GM18508 (cell line): Measurements from ENCODE around the gene MYMK.

ENCODE experiments used
- ATAC-seq: cut with Tn5 transposase; IDR thresholded peaks from one replicate; pipeline ENCODE4 v1.9.1; 2021; ENCODE audit warnings: moderate number of reproducible peaks; ENCODE audit not compliant: insufficient read depth, unreplicated experiment

MYMK gene

DNA sequence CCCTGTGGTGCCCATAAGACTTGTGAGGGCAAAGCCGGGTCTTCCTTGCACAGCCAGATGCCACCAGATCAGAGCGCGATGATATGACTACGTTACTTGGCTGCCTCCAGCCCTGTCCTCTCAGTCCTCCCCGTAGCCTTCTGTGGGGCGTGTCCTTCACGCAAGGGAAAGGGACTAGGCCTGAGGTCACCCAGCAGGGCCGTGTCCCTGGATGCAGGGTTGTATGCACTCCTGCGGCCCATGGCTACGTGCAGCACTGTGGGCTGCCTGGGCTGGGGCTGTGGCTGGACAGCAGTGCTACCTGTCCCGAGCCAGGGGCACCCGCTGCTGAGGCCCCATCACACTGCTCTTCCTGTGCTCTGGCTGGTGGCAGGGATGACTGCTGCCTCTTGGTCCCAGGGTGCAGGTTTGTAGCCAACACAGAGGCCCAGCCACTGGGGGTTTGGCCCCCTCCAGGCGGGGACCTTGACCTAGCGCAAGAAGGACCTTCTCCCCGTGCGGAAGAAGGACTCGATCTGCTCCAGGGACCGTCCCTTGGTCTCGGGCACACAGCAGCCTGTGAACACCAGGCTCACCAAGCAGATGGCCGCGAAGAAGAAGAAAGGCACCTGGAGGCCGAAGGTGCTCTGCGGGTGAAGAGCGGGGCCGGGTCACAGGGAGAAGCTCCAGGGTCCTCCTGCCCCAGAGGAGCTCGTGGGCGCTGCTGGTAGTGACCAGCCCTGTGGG, 53.0 kb downstream of the MYMK start:
- no peak for ATAC-seq

DNA sequence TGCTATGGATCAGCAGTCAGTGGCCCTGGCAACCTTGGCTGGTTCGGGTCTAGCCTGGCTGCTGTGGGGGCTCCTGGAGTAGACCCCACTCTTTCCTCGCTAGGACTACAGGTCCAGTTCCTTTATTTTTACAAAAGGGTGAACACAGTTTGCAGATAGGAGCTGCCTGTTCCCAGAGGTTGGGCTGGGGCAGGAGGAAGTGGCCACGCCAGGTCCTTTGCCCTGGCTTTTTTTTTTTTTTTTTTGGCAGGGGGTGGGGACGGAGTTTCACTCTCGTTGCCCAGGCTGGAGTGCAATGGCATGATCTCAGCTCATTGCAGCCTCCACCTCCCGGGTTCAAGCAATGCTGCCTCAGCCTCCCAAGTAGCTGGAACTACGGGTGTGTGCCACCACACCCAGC, 53.8 kb downstream of the MYMK start:
- no peak for ATAC-seq

DNA sequence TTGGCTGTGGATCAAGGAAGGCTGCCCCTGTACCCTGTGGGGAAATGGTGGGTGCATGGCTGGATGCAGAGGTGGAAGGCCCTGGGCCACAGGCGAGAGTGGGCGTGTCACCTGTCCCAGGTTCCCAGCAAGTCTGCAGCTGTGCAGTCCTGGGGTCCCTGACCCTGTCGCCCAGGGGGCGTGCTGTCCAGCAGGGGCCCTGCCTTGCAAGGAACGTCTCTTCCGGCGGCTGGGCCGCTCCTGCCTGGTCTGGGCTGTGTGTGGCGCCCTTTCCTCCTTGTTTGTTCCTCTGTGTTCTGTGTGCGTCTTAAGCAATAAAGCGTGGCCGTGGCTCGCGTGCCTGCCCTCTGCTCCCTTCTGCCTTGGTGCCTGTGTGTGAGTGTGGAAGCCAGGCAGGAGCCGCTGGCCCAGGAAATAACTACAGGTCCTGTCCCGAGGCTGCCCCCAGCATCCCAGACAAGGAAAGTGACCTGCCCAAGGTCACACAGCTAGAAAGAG, 54.3 kb downstream of the MYMK start:
- ATAC-seq, result no peak

DNA sequence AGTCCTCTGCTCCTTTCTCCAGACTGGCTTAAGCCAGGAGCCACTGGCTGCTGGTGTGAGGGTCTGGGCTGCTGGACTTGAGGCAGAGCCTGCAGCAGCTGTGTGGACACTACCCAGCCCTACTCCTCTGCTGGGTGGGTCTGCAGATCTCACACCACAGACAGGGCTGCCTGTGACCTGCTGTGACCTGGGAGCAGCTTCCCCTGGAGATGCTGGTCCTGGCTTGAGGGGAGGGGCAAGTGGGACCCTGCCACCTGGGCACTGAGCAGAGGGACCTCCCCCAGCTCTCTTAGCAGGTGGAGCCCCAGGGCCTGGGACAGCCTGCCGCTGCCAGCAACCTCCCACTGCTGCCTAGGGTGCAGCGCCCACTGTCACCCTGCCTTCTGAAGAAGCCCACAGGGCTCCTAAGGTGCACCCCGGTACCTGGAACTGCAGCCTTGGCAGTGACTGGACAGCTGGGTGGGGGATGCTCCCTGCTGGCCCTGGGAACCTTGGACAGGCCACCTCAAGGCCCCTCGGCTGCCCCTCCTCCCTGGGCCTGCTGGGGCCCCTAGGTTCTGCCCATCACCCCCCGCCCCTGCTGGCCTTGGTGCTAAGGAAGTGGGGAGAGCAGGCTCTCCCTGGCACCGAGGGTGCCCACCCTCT, 55.9 kb downstream of the MYMK start:
- ATAC-seq, result no peak

DNA sequence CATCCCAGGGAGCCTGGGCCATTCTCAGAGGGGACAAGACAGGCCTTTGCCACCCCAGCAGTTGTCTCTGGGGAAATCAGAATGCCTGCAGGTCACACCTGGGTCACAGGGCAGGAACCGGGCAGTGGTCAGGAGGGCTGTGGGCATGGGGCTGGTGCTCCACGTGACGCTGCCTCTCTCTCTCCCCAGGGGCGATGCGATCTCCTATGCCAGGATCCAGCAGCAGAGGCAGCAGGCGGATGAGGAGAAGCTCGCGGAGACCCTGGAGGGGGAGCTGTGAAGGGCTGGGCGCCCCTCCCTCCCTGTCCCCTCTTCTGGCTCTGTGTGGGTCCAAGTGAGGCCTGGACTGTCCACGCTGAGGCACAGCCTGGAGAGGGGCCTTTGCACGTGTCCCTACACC, 56.4 kb downstream of the MYMK start:
- ATAC-seq, result no peak

DNA sequence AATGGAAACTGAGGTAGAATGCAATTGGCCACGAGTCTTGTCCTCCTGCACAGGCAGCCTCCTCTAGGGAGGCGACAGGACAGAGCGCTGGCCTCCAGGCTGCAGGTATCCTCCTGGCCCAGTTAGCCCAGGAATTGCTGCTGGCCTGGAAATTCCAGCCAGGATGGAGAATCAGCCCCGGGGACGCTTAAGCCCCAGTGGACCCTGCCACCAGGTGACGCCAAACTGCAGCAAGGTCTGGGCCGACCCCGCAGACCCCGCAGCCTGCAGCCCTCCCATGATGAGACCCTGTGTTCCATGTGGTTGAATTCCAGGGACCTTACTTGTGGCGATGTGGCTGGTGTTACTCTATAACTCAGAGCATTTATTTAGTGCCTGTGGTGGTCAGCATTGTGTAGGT, 57.7 kb downstream of the MYMK start:
- no peak for ATAC-seq

DNA sequence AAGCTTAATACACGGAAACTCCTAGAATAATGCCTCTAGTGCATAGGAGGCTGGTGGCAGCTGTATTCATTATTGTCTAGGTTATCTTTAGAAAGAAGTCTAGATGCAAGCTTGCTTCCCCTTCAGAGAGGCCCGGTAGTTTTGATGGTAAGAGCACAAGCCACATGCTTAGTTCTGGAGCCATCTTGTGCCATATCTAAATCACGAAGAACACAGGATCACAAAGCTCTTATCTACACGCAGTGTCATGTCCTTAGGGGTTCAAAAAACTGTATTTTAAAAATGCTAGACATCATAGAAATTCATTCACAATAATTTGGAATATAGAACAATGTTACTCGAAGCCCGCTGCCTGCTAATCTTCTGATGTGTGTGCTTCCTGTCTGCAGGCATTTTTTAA, 58.8 kb downstream of the MYMK start:
- no peak for ATAC-seq

DNA sequence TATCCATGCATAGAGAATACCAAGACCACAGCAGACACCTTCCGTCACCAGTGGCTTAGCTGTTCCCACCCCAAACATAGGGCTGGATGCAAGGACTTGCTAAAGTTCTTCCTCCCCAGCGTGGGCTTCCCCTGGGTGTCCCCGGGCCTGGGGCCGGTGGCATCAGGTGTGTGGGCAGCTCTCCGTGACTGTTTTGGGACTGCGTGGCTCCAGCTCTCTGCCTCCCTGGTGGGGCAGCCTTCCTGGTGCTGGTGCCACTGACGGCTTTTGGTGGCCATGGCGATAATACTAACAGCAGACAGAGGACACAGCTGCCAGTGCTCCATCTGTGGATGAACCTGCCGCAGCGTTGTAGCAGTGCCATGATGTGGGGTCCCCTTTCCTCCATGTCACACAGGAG, 60.1 kb downstream of the MYMK start:
- no peak for ATAC-seq
